Mucosa of descending colon (tissue), 3 donors: Measurements from ENCODE around the gene RPL10A. TPM values are rescaled to one million over a fixed set of nuclear protein-coding genes. Genes with fewer than 3 reads are reported as not detected.
A peak's percentile ranks its signal among the peaks of the same experiment; 100 is the strongest.

Experiments
- ATAC-seq: fragments of 200-7000 bp; cut with Tn5 transposase; one replicate; pipeline ENCODE4 v1.9.1; 2020; ENCODE audit warnings: mild to moderate bottlenecking, moderate library complexity
- DNase-seq, 3 donors: peaks; one replicate each; pipeline ENCODE4 v3.0.0-alpha.2; 2020
- H3K36me3 ChIP-seq: fragments of 200-600 bp; one replicate; pipeline ENCODE4 v1.8.0; 2021; ENCODE audit warnings: low read depth, mild to moderate bottlenecking
- H3K4me1 ChIP-seq: fragments of 200-600 bp; one replicate; pipeline ENCODE4 v1.8.0; 2021; ENCODE audit warnings: low read depth, mild to moderate bottlenecking
- H3K4me3 ChIP-seq: fragments of 200-600 bp; one replicate; pipeline ENCODE4 v1.8.0; 2021; ENCODE audit warnings: mild to moderate bottlenecking
- H3K9me3 ChIP-seq: fragments of 200-600 bp; one replicate; pipeline ENCODE4 v1.8.0; 2021; ENCODE audit warnings: mild to moderate bottlenecking
- CTCF ChIP-seq: fragments of 200-600 bp; IDR thresholded peaks from one replicate; pipeline ENCODE4 v1.8.0; 2022; ENCODE audit warnings: antibody characterized with exemption, mild to moderate bottlenecking
- intact Hi-C, 2 donors: fragments of 100-400 bp; cut with DNase I in 1 of 2; cut with micrococcal nuclease in 1 of 2; formaldehyde crosslinking; loops; one replicate each; pipeline versions ENCODE4 v1.11.0 to v1.11.1; 2022; cut with DNase I, micrococcal nuclease
- total RNA-seq, 3 donors: library from RNA; stranded (reverse); fragmentation: NEBNext Ultra II Directional in 2 of 3; extraction: Animal tissue kit (Norgen Biotek cat#: 25700) in 2 of 3; gene quantifications; one replicate each; pipeline versions ENCODE4 v1.2.1 to v1.2.4, GENCODE V29; 2021 to 2023
- donor health status: DM: no; HTN: no; CAD: no; lungs with moderate emphysema.
- donor health status: DM: no; HTN: no; CAD: no.
- donor health status: DM: no; HTN: yes; CAD: no.

The RPL10A gene
- total RNA-seq, 3 donors from 2014 or later: 849 to 1,069 (median 985) TPM

GRCh38 chr6:35449287-35449881, 18.8 kb upstream of the RPL10A start:
- intact Hi-C loops: loop anchor here (5.0 kb wide), 1 partner anchor 107 kb away; the partner anchor contains the start of gene PPARD (in 2 of the 2)
- TF ChIP-seq CTCF: no peak
- DNase-seq: peak in 1 of 3 donors; percentile 48

GRCh38 chr6:35451354-35452182, 16.6 kb upstream of the RPL10A start:
- Histone ChIP-seq H3K9me3 (no peaks in the 10 kb centered on the region), H3K4me1 (peaks cover 12% of the 10 kb centered on the region), H3K4me3 (peak overlapping the region; percentile 37), H3K36me3 (no peaks in the 10 kb centered on the region)
- peak in 1 of 3 donors; percentile 54 for DNase-seq
- ATAC-seq: no peak
- TF ChIP-seq CTCF: no peak
- intact Hi-C loops: no loop called here

More at GRCh38 chr6:35449287-35449881, 18.8 kb upstream of the RPL10A start:
- Histone ChIP-seq H3K4me1 (peaks cover 12% of the 10 kb centered on the region), H3K9me3 (no peaks in the 10 kb centered on the region), H3K36me3 (no peaks in the 10 kb centered on the region), H3K4me3 (no peak overlapping the region)
- ATAC-seq: peak; percentile 63

- Histone ChIP-seq H3K4me1 (peaks cover 12% of the 10 kb centered on the region), H3K4me3 (peak within 1 kb of the TSS; percentile 37), H3K36me3 (no peaks in the 10 kb centered on the region), H3K9me3 (no peaks in the 10 kb centered on the region)
- ATAC-seq: peak; percentile 99
- TF ChIP-seq CTCF: no peak
- peak; percentile 96 to 100 (median 99) for DNase-seq
- intact Hi-C loops: no loop called here
Measured at GRCh38 chr6:35452183-35453090, 15.8 kb upstream of the RPL10A start, which contains the start of gene FANCE. FANCE (plus strand) TSS chr6:35452338; CDS start chr6:35452546, 208 bp downstream.

- intact Hi-C loops: no loop called here
- ATAC-seq (no peak), DNase-seq (no peak)
- TF ChIP-seq CTCF: no peak
- no peaks in the 10 kb centered on the region for H3K36me3 ChIP-seq
- no peak overlapping the region for H3K4me3 ChIP-seq
- H3K9me3 ChIP-seq: no peaks in the 10 kb centered on the region
- peaks cover 12% of the 10 kb centered on the region for H3K4me1 ChIP-seq
Measured at GRCh38 chr6:35453236-35453635, 15.0 kb upstream of the RPL10A start.

GRCh38 chr6:35454391-35455110, 13.7 kb upstream of the RPL10A start:
- DNase-seq: no peak
- TF ChIP-seq CTCF: no peak
- Histone ChIP-seq H3K9me3 (no peaks in the 10 kb centered on the region), H3K36me3 (no peaks in the 10 kb centered on the region), H3K4me1 (peaks cover 12% of the 10 kb centered on the region), H3K4me3 (no peak overlapping the region)
- no peak for ATAC-seq
- intact Hi-C loops: no loop called here
